ENCODE data around the gene PRRG4.
"Not testable (repeated sequence)": the region's sequence is repeated elsewhere in the genome, so short reads cannot be mapped to it uniquely, and the experiment has no call there.

Gene PRRG4

GRCh38 chr11:32830796-32831195 is 1.1 kb downstream of the PRRG4 start:
- DNase-seq (ENCODE audit: low read depth, low spot score), result no peak

- DNase-seq (ENCODE audit: low read depth, low spot score), result no peak
These were observed 1.5 kb downstream of the PRRG4 start for GRCh38 chr11:32831221-32831620.

GRCh38 chr11:32833921-32834320 is 4.2 kb downstream of the PRRG4 start:
- no peak for DNase-seq (ENCODE audit: low read depth, low spot score)

- DNase-seq (ENCODE audit: low read depth, low spot score), result no peak
These were observed 7.2 kb downstream of the PRRG4 start for GRCh38 chr11:32836946-32837345.

GRCh38 chr11:32838505-32839274 is 9.0 kb downstream of the PRRG4 start:
- no peak for DNase-seq (ENCODE audit: low read depth, low spot score)

- no peak for DNase-seq (ENCODE audit: low read depth, low spot score)
These were observed 9.6 kb downstream of the PRRG4 start for GRCh38 chr11:32839308-32839707.

- DNase-seq (ENCODE audit: low read depth, low spot score), result no peak
These were observed 10.9 kb downstream of the PRRG4 start for GRCh38 chr11:32840587-32840986.

GRCh38 chr11:32843544-32843943 is 13.8 kb downstream of the PRRG4 start:
- no peak for DNase-seq (ENCODE audit: low read depth, low spot score)

- DNase-seq (ENCODE audit: low read depth, low spot score), result no peak
These were observed 17.8 kb downstream of the PRRG4 start for GRCh38 chr11:32847511-32847910.

- DNase-seq (ENCODE audit: low read depth, low spot score), result no peak
These were observed 20.0 kb downstream of the PRRG4 start for GRCh38 chr11:32849761-32850160.

GRCh38 chr11:32851251-32851650 is 21.5 kb downstream of the PRRG4 start:
- no peak for DNase-seq (ENCODE audit: low read depth, low spot score)

- no peak for DNase-seq (ENCODE audit: low read depth, low spot score)
These were observed 22.5 kb downstream of the PRRG4 start for GRCh38 chr11:32852207-32852606.

- no peak for DNase-seq (ENCODE audit: low read depth, low spot score)
These were observed 25.9 kb downstream of the PRRG4 start for GRCh38 chr11:32855601-32856000.

GRCh38 chr11:32858731-32859130 is 29.0 kb downstream of the PRRG4 start:
- DNase-seq (ENCODE audit: low read depth, low spot score), result no peak

GRCh38 chr11:32861850-32862577 is 32.3 kb downstream of the PRRG4 start:
- no peak for DNase-seq (ENCODE audit: low read depth, low spot score)

- no peak for DNase-seq (ENCODE audit: low read depth, low spot score)
These were observed 34.8 kb downstream of the PRRG4 start for GRCh38 chr11:32864555-32864954.

GRCh38 chr11:32868752-32869151 is 39.0 kb downstream of the PRRG4 start:
- not testable (repeated sequence) for DNase-seq (ENCODE audit: low read depth, low spot score)

- no peak for DNase-seq (ENCODE audit: low read depth, low spot score)
These were observed 40.9 kb downstream of the PRRG4 start for GRCh38 chr11:32870676-32871075.

GRCh38 chr11:32874132-32874531 is 44.4 kb downstream of the PRRG4 start:
- DNase-seq (ENCODE audit: low read depth, low spot score), result no peak

- DNase-seq (ENCODE audit: low read depth, low spot score), result no peak
These were observed 51.6 kb downstream of the PRRG4 start for GRCh38 chr11:32881286-32881685.

- DNase-seq (ENCODE audit: low read depth, low spot score), result no peak
These were observed 53.7 kb downstream of the PRRG4 start for GRCh38 chr11:32883421-32883820.

GRCh38 chr11:32884023-32884422 is 54.3 kb downstream of the PRRG4 start:
- no peak for DNase-seq (ENCODE audit: low read depth, low spot score)

- DNase-seq (ENCODE audit: low read depth, low spot score), result no peak
These were observed 55.1 kb downstream of the PRRG4 start for GRCh38 chr11:32884770-32885384.

Measured in activated CD4-positive, CD25-positive, alpha-beta regulatory T cell treated with anti-CD3 and anti-CD28 coated beads, Interleukin-2, amount 50 U/mL, for 16 hours (primary cell).